IPS-18a (cell line): ENCODE measurements around the gene SIRPB2.

Source experiments
- H3K27ac ChIP-seq: one replicate; pipeline ENCODE4 v1.5.1; 2013; ENCODE audit warnings: low read length
- H3K27me3 ChIP-seq: one replicate; pipeline ENCODE4 v1.6.1; 2013; ENCODE audit warnings: mild to moderate bottlenecking, low read length; ENCODE audit not compliant: control insufficient read depth, insufficient read depth
- H3K36me3 ChIP-seq: one replicate; pipeline ENCODE4 v1.6.1; 2013; ENCODE audit warnings: low read depth, low read length; ENCODE audit not compliant: control insufficient read depth
- H3K4me1 ChIP-seq: one replicate; pipeline ENCODE4 v1.6.1; 2013; ENCODE audit warnings: low read depth, low read length; ENCODE audit not compliant: control insufficient read depth
- H3K4me3 ChIP-seq: one replicate; pipeline ENCODE4 v1.5.1; 2013; ENCODE audit warnings: low read length
- H3K9ac ChIP-seq: one replicate; pipeline ENCODE4 v1.6.1; 2013; ENCODE audit warnings: mild to moderate bottlenecking, low read length, moderate library complexity
- H3K9me3 ChIP-seq: one replicate; pipeline ENCODE4 v1.6.1; 2013; ENCODE audit warnings: low read depth, low read length; ENCODE audit not compliant: control insufficient read depth

SIRPB2 gene

DNA sequence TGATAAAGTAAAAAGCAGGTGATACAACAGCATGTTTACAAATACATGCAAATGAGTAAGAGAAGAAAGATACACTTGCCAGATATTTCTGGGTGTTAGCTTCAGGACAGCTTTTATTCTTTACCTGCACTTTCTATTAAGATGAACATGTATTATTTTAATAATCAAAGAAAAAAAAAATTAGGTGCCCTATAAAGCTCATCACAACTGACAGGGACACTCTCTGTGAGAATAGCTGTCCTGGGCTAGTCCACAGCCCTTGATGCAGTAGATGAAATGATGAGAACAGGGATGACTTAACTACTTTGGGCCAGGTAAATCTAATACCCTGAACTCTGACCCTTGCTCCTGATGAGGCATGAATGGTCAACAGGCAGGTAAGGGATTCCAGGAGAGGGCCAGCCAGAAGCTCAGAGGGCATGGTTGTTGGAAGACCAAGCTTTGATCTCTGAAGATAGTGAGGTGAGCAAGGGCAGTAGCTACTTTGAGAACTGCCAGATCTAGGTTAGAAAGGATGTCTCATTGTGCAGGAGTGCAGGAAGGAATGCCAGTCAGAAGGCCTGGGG is 40.2 kb downstream of the SIRPB2 start:
- H3K4me3 ChIP-seq, result no peak overlapping the region
- H3K9ac ChIP-seq, result no peak overlapping the region
- peaks cover 97% of the 10 kb centered on the region for H3K36me3 ChIP-seq
- no peaks in the 10 kb centered on the region for H3K27me3 ChIP-seq
- H3K9me3 ChIP-seq, result no peaks in the 10 kb centered on the region
- H3K27ac ChIP-seq, result no peak overlapping the region
- H3K4me1 ChIP-seq, result no peaks in the 10 kb centered on the region

DNA sequence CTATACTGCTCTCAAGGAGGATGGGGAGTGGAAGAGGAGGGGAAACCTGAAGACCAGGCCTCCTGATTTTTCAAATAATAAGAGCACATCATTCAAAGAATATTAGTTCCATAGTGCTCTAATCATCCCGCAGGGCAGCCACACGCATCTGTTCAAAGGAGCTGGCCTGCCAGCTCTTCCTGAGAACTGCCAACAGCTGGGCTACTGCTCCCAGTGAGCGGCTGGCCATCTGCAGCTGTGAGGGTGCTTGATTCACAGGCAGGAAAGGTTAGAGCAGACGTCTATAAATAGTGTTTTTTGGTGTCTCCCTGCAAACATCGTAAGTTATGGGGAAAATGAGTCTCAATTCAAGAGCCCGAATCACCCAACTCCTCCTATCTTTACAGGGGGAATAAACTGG is 41.9 kb downstream of the SIRPB2 start:
- Histone ChIP-seq H3K4me3 (no peak overlapping the region), H3K9me3 (no peaks in the 10 kb centered on the region), H3K9ac (no peak overlapping the region), H3K27me3 (no peaks in the 10 kb centered on the region), H3K27ac (no peak overlapping the region), H3K36me3 (peaks cover 99% of the 10 kb centered on the region), H3K4me1 (no peaks in the 10 kb centered on the region)

DNA sequence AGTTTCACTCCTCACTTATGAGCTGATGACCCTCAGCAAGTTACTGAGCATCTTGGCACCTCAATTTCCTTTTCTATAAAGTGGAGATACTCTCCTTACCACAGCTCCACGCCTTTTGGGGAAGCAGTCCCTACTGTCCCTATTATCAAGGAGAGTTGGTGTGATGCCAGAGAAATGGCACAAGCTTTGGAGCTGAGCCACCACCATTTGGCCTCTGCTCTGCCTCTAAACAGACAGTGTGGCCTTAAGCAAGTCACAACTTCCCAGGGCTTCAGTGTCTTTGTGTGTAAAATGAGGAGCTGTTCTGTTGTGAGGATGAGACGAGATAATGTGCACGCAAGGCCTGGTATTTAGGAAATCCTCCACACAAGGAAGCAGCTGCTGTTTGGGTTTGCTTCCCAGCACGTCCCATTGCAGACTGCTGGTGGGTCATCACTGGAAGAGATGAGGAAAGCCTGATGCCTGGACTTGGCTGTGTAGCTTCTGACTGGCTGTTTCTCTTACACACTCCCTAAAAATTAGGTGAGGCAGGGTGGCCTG is 43.1 kb downstream of the SIRPB2 start:
- peaks cover 100% of the 10 kb centered on the region for H3K36me3 ChIP-seq

DNA sequence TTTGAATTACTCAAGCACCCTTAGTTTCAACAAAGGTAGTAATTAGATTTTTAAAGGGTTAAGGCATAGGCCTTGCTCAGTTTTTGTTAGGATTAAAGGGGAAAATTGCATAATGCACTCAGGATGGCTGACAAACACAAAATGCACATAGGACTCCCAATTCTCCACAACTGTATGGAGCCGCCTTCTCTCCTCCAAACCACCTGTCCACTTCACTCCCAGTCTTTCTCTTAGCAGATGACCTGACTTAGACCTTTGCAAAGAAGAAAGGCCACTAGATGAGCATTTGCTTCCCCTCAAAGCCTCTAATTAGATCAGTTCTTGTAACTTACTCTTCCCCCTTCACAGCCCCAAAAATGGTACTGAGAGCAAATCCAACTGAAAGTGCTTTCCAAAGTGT is 44.7 kb downstream of the SIRPB2 start:
- Histone ChIP-seq H3K36me3 (peaks cover 100% of the 10 kb centered on the region), H3K27me3 (no peaks in the 10 kb centered on the region), H3K4me3 (no peak overlapping the region), H3K9ac (no peak overlapping the region), H3K27ac (no peak overlapping the region), H3K4me1 (no peaks in the 10 kb centered on the region), H3K9me3 (no peaks in the 10 kb centered on the region)

More for the DNA sequence above, 43.1 kb downstream of the SIRPB2 start:
- H3K4me3 ChIP-seq, result no peak overlapping the region
- H3K9ac ChIP-seq, result no peak overlapping the region
- no peak overlapping the region for H3K27ac ChIP-seq
- no peaks in the 10 kb centered on the region for H3K27me3 ChIP-seq
- H3K9me3 ChIP-seq, result no peaks in the 10 kb centered on the region
- H3K4me1 ChIP-seq, result no peaks in the 10 kb centered on the region

DNA sequence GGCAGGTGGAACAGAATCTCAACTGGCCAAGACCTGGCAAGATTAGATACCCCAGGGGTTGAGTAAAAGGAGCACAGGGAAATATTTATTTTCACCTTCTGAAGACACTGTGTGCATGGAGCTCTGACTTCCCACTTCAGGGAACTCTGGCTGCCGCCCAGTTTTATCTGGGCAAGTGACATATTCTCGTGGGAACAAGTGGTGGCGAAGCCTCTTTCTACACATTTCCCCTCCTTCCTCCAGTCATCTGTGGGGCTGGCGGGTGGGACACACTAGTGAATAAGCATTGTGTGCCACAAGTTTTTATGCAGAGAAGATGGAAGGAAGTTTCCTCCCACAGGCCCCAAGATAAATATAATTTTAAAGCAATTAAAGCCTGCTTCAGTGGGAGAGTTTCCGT is 48.1 kb downstream of the SIRPB2 start:
- Histone ChIP-seq H3K9ac (no peak overlapping the region), H3K4me3 (no peak overlapping the region), H3K4me1 (no peaks in the 10 kb centered on the region), H3K27ac (no peak overlapping the region), H3K9me3 (no peaks in the 10 kb centered on the region), H3K27me3 (no peaks in the 10 kb centered on the region), H3K36me3 (peaks cover 67% of the 10 kb centered on the region)

DNA sequence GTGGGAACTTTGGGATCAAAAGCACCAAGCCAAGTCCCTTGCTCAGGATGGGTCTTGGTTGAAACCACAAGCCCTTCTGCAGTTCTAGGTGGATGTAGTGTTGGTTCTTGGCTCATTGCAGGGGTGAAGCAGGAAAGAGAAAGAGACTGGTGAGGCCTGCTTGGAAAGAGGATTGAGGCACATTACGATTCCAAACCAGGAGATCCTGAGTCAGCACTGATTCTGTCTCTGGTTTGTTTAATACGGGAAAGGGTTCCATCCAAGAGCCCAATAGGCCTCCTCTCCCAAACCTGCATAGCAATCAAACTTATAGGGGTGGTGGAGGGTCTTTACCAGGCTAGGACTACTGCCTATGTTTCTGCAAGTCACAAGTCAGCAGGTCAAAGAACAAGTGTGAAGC is 48.9 kb downstream of the SIRPB2 start:
- Histone ChIP-seq H3K27me3 (no peaks in the 10 kb centered on the region), H3K4me1 (no peaks in the 10 kb centered on the region), H3K9me3 (no peaks in the 10 kb centered on the region), H3K27ac (no peak overlapping the region), H3K36me3 (peaks cover 59% of the 10 kb centered on the region), H3K4me3 (no peak overlapping the region), H3K9ac (no peak overlapping the region)

DNA sequence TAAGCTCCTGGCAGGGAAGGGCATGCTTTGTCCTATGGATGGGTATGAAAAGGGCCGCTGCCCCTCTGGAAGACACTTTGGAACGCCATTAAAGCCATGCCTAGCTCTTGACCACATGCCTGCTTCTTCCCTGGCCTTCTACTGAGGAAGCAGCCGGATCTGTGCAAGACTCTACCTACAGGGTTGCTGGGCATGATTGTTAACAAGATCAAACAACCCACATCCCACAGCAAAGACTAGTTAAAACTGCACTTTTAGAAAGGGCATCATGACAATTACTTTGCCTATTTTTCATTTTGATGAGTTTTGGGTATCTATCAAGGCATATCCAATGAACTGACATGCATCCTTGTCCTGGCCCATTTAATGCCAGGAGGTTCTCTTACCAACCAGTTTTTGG is 50.1 kb downstream of the SIRPB2 start:
- peaks cover 47% of the 10 kb centered on the region for H3K36me3 ChIP-seq
- H3K4me3 ChIP-seq, result no peak overlapping the region
- no peaks in the 10 kb centered on the region for H3K27me3 ChIP-seq

DNA sequence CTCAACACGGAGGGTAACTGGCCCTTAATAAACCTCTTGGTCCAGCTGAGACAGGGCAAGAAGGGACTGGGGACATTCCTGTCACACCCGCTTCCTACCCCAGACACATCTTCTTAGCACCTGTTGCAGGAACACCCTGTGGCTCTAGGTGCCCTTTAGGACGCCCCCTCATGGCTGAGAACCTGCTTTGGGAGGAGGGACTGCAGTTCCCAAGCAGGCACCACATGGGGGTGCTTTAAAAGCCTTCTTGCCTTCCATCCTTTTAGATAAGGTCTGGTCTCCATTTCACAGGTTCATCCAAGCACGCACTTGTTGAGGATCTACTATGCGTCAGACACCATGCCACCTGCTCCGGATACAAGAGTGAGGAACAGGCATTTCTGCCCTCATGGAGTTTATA is 51.2 kb downstream of the SIRPB2 start:
- H3K27me3 ChIP-seq, result no peaks in the 10 kb centered on the region
- no peak overlapping the region for H3K4me3 ChIP-seq
- H3K9me3 ChIP-seq, result no peaks in the 10 kb centered on the region
- H3K36me3 ChIP-seq, result peaks cover 36% of the 10 kb centered on the region
- no peaks in the 10 kb centered on the region for H3K4me1 ChIP-seq
- H3K9ac ChIP-seq, result no peak overlapping the region
- H3K27ac ChIP-seq, result no peak overlapping the region

More for the DNA sequence above, 50.1 kb downstream of the SIRPB2 start:
- Histone ChIP-seq H3K9me3 (no peaks in the 10 kb centered on the region), H3K4me1 (no peaks in the 10 kb centered on the region), H3K9ac (no peak overlapping the region), H3K27ac (no peak overlapping the region)

DNA sequence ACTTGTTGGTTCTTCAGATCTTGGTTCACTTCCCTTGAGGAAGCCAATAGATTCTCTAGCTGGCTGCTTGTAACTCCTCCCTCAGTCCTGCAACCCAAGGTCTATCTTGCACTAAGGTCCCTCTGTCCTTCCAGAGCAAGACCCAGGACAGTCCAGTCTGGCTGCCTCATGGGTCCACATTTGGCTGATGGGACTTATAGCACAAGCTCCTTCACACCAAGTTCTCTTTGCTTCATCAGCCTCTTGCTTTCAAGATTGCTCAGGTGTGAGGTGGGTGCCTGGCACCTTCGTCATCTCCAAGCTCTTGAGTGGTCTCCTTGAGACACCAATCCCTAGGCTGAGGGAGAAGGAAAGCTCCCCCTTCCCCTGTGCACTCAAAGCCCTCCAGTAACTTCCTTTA is 52.9 kb downstream of the SIRPB2 start:
- H3K9ac ChIP-seq, result no peak overlapping the region

DNA sequence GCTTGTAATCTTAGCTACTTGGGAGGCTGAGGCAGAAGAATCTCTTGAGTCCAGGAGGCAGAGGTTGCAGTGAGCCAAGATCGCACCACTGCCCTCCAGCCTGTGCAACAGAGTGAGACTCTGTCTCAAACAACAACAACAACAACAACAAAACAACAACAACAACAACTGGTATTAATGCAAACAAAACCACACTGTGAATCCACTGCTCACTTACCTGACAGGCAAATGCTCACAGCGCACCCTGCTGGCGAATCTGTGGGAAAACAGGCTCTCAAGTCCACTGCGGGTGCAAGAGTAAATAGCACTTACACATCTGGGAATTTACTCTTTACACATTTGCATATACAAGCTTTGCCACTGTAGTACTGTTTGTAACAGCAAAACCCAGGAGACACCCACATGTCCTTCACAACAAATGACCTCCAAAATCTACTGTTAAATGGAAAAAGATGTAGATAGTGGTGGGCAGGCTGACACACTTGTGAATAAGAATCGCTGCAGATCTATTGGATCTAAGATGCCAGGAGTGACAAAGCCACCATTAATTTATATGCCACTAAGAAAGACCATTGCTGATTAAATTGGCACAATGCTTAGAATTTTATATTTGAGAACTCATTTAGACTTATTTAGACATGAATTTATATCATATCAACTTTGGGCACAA is 53.9 kb downstream of the SIRPB2 start:
- H3K9me3 ChIP-seq, result peaks cover 19% of the 10 kb centered on the region
- H3K27ac ChIP-seq, result no peak overlapping the region
- H3K4me3 ChIP-seq, result no peak overlapping the region
- no peaks in the 10 kb centered on the region for H3K27me3 ChIP-seq
- no peak overlapping the region for H3K9ac ChIP-seq
- no peaks in the 10 kb centered on the region for H3K4me1 ChIP-seq
- H3K36me3 ChIP-seq, result peaks cover 10% of the 10 kb centered on the region

More for the DNA sequence above, 52.9 kb downstream of the SIRPB2 start:
- H3K9me3 ChIP-seq, result peaks cover 13% of the 10 kb centered on the region
- no peak overlapping the region for H3K27ac ChIP-seq
- no peaks in the 10 kb centered on the region for H3K27me3 ChIP-seq
- no peak overlapping the region for H3K4me3 ChIP-seq
- peaks cover 20% of the 10 kb centered on the region for H3K36me3 ChIP-seq
- H3K4me1 ChIP-seq, result no peaks in the 10 kb centered on the region

DNA sequence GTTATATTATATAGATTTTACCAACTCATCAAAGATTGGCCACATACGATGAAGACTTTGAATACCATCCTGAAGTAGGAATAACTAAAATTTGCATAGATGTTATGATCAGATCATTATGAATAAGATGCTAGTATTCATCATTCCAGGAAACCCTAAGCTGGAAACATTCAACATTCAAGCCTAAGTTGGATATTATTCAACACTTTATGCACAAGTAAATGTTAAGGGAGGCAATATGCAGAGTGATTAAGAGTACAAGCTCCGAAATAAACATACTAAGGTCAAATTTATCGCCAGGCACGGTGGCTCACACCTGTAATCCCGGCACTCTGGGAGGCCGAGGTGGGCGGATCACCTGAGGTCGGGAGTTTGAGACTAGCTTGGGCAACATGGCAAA is 55.0 kb downstream of the SIRPB2 start:
- no peak overlapping the region for H3K4me3 ChIP-seq
- peaks cover 10% of the 10 kb centered on the region for H3K4me1 ChIP-seq
- no peak overlapping the region for H3K9ac ChIP-seq
- H3K9me3 ChIP-seq, result peaks cover 19% of the 10 kb centered on the region
- H3K27me3 ChIP-seq, result no peaks in the 10 kb centered on the region
- H3K36me3 ChIP-seq, result no peaks in the 10 kb centered on the region
- H3K27ac ChIP-seq, result no peak overlapping the region

DNA sequence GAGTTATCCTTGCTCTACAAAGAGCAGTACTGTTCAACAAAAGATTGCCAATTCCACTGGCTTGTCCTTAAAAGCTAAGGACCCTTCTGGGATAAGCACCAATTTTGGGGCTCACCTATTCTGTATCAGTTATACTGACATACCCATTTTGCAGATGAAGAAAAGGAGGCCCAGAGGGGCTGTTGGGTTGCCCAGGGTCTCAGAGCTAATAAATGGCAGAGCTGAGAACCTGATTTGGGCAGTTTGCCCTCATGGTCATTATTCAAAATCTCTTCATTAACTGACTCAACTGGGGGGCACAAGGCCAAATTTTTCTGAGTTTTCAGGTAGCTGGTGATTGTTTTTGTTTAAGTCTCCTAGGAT is 55.9 kb downstream of the SIRPB2 start:
- H3K4me1 ChIP-seq, result peaks cover 10% of the 10 kb centered on the region
- H3K9me3 ChIP-seq, result peaks cover 19% of the 10 kb centered on the region
- no peaks in the 10 kb centered on the region for H3K27me3 ChIP-seq
- H3K27ac ChIP-seq, result no peak overlapping the region
- no peak overlapping the region for H3K4me3 ChIP-seq
- H3K9ac ChIP-seq, result no peak overlapping the region
- no peaks in the 10 kb centered on the region for H3K36me3 ChIP-seq
